ENCODE results near the gene TMEM236. TPM values are rescaled to one million over a fixed set of nuclear protein-coding genes. Genes with fewer than 3 reads are reported as not detected.

Gene TMEM236
- polyA plus RNA-seq, 1 donor: 34.3 TPM

DNA sequence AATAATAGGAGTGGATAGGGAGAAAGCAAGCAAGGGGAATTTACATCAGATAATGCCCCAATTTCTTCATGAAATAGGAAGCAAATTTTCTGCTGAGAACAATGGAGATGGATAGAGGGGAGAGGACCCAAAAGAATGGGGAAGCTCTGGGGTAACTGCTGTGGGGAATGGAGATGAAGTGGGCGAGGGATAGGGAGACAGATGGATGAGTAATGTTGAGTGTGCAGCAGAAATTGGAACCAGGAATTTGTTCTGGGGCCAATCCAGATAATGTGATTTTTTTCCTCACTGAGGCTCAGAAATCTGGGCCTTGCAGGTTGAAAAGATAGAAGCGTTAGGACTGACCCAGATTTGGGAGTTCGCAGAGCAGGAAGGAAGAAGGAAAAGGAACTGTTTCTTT lies 32.7 kb downstream of the TMEM236 start:
- Histone ChIP-seq H3K4me3 (ENCODE audit: low read length) (no peak overlapping the region), H3K9me3 (ENCODE audit: control insufficient read depth, low read depth, low read length) (no peaks in the 10 kb centered on the region), H3K27me3 (ENCODE audit: control insufficient read depth, insufficient read depth, low read length) (no peaks in the 10 kb centered on the region), H3K27ac (ENCODE audit: low read length) (no peak overlapping the region), H3K36me3 (ENCODE audit: control insufficient read depth, insufficient read depth, low read length) (peaks cover 2% of the 10 kb centered on the region), H3K4me1 (ENCODE audit: control insufficient read depth, insufficient read depth, low read length) (peaks cover 5% of the 10 kb centered on the region)
- WGBS (ENCODE audit: insufficient coverage, low lambda C conversion rate): 100% methylated on average over 3 of the region's 3 CpGs
- no peak for DNase-seq

DNA sequence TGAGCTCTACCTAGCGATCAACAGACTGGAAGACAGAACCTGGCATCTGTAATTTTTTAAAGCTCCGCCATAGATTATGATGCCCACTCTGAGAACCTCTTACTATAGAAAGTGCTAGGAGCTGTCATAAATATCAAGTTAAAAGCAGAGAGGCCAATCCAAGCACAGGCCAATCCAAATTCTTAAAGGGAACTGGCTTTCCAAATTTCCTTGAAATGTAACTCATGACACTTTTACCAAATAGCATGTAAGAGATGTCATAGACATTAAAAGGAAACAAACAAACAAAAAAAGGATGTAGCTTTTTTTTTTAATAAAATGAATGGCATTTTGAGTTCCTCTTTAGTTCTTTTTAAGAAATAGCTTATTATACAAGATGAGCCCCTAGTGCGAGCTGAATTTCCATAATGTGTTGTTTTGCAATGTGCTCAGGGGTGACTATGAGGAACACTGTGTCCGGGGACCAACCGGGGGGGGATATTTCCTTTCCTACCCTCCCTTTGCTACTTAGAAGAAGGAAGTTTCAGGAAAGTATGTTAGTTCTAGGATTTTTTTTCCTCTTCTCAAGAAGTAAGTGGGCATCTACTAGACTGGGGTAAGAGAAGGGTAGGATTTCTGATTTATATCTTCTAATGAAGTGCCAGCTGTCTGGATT lies 33.4 kb downstream of the TMEM236 start:
- H3K36me3 ChIP-seq (ENCODE audit: control insufficient read depth, insufficient read depth, low read length): peaks cover 2% of the 10 kb centered on the region
- no peak overlapping the region for H3K27ac ChIP-seq (ENCODE audit: low read length)
- no CpG with 5 or more reads among the region's 5 CpGs for WGBS (ENCODE audit: insufficient coverage, low lambda C conversion rate)
- H3K9me3 ChIP-seq (ENCODE audit: control insufficient read depth, low read depth, low read length): no peaks in the 10 kb centered on the region
- no peaks in the 10 kb centered on the region for H3K27me3 ChIP-seq (ENCODE audit: control insufficient read depth, insufficient read depth, low read length)
- no peak overlapping the region for H3K4me3 ChIP-seq (ENCODE audit: low read length)
- no peak for DNase-seq
- peaks cover 5% of the 10 kb centered on the region for H3K4me1 ChIP-seq (ENCODE audit: control insufficient read depth, insufficient read depth, low read length)

DNA sequence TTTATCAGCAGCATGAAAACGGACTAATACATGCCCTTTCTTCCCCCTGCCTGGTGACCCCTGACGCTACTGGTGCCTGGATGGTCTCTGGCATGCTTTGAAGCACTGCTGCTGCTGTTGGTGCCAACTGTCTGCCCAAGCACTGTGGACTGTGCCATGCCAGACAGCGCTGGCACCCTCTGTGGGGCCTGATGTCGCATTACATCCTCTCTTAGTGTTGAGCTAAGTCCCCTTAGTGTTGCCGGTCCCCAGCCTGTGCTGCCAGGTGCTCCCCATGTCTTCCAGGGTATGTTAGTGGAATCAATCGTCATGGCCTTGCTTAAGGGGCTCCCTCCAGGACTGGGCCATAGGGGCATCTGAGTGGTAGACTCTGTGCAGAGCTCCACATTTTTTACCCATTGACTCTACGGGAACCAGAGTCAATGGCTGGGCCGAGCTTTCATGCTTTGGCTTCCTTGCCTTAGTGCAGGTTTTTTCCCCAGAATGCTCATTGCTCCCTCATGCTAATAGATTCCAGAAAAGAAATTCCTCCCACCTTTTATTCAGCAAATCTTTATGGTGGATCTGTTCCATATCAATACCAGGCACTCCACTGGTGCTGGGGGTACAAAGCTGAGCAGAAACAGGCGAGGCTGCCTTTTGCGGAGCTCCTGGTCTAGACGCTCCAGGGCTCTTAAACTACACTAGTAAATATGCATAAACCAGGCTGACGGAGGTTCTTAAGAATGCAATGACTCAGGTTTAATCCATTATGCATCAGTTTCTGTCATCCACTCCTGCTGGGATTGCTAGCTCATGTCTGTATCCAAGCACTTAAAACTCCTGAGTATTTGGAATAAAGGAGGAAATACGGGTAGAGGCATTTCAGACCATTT lies 35.3 kb downstream of the TMEM236 start:
- no peaks in the 10 kb centered on the region for H3K27me3 ChIP-seq (ENCODE audit: control insufficient read depth, insufficient read depth, low read length)
- no peak for DNase-seq
- H3K4me3 ChIP-seq (ENCODE audit: low read length): no peak overlapping the region
- H3K4me1 ChIP-seq (ENCODE audit: control insufficient read depth, insufficient read depth, low read length): peaks cover 5% of the 10 kb centered on the region
- WGBS (ENCODE audit: insufficient coverage, low lambda C conversion rate): no CpG with 5 or more reads among the region's 13 CpGs
- H3K36me3 ChIP-seq (ENCODE audit: control insufficient read depth, insufficient read depth, low read length): peaks cover 2% of the 10 kb centered on the region
- H3K27ac ChIP-seq (ENCODE audit: low read length): no peak overlapping the region
- H3K9me3 ChIP-seq (ENCODE audit: control insufficient read depth, low read depth, low read length): no peaks in the 10 kb centered on the region

DNA sequence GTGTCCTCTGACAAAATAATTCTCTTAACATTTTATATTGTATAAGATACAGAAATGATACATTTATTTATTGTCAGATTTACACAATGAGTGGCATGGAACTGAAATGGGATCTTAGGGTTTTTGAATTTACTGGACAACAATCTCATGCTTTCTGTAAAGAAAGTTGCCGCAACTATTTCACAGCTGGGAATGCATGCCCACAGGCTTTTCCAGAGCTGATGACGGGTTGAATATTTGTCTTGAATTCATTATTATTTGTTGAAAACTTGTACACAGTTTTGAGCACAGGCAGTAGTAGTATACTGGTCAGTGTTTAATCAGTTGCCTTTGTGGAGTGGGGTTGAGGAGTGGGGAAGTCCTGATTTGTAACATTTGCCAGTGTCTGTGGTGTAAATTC lies 36.6 kb downstream of the TMEM236 start:
- no peak for DNase-seq
- 100% methylated on average over 1 of the region's 2 CpGs for WGBS (ENCODE audit: insufficient coverage, low lambda C conversion rate)
- Histone ChIP-seq H3K36me3 (ENCODE audit: control insufficient read depth, insufficient read depth, low read length) (peaks cover 2% of the 10 kb centered on the region), H3K4me1 (ENCODE audit: control insufficient read depth, insufficient read depth, low read length) (peaks cover 8% of the 10 kb centered on the region), H3K9me3 (ENCODE audit: control insufficient read depth, low read depth, low read length) (no peaks in the 10 kb centered on the region), H3K27me3 (ENCODE audit: control insufficient read depth, insufficient read depth, low read length) (no peaks in the 10 kb centered on the region), H3K27ac (ENCODE audit: low read length) (no peak overlapping the region), H3K4me3 (ENCODE audit: low read length) (no peak overlapping the region)

DNA sequence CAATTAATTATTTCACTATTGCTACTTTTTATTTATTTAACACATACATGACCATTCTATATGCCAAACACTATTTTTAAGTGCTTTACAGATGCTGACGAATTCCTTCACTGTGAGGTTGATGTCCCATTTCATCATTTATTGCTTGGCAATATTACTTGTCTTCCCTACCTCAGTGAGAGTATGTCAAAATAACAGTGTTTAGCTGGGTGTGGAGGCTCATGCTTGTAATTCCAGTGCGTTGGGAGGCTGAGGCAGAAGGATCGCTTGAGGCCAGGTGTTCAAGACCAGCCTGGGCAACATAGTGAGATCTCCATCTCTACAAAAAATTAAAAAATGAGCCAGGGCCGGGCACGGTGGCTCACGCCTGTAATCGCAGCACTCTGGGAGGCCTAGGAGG lies 37.4 kb downstream of the TMEM236 start:
- no peaks in the 10 kb centered on the region for H3K27me3 ChIP-seq (ENCODE audit: control insufficient read depth, insufficient read depth, low read length)
- 80% methylated on average over 1 of the region's 7 CpGs for WGBS (ENCODE audit: insufficient coverage, low lambda C conversion rate)
- H3K9me3 ChIP-seq (ENCODE audit: control insufficient read depth, low read depth, low read length): no peaks in the 10 kb centered on the region
- peaks cover 2% of the 10 kb centered on the region for H3K36me3 ChIP-seq (ENCODE audit: control insufficient read depth, insufficient read depth, low read length)
- peaks cover 9% of the 10 kb centered on the region for H3K4me1 ChIP-seq (ENCODE audit: control insufficient read depth, insufficient read depth, low read length)
- H3K27ac ChIP-seq (ENCODE audit: low read length): no peak overlapping the region
- DNase-seq: no peak
- no peak overlapping the region for H3K4me3 ChIP-seq (ENCODE audit: low read length)

DNA sequence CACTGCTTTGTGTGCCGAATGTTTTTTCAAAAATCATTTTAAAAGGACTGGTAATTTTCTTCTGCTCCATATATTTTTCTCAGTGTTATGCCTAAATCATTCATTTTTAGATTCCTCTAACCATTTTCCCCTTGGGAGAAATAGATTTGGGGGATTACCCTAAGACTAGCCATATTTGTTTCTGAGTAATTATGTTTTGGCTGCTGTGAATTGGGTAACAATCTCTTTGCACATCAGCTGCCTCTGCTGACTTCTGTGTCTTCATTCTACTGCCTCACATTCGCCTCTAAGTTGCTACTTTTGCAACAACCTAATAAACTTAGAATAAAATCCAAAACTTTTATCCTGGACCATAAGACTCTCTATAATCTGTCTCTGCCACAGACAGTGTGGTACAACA lies 38.6 kb downstream of the TMEM236 start:
- no CpG with 5 or more reads among the region's 2 CpGs for WGBS (ENCODE audit: insufficient coverage, low lambda C conversion rate)
- Histone ChIP-seq H3K4me3 (ENCODE audit: low read length) (no peak overlapping the region), H3K27me3 (ENCODE audit: control insufficient read depth, insufficient read depth, low read length) (no peaks in the 10 kb centered on the region), H3K9me3 (ENCODE audit: control insufficient read depth, low read depth, low read length) (no peaks in the 10 kb centered on the region), H3K27ac (ENCODE audit: low read length) (no peak overlapping the region), H3K4me1 (ENCODE audit: control insufficient read depth, insufficient read depth, low read length) (peaks cover 21% of the 10 kb centered on the region), H3K36me3 (ENCODE audit: control insufficient read depth, insufficient read depth, low read length) (no peaks in the 10 kb centered on the region)
- no peak for DNase-seq

DNA sequence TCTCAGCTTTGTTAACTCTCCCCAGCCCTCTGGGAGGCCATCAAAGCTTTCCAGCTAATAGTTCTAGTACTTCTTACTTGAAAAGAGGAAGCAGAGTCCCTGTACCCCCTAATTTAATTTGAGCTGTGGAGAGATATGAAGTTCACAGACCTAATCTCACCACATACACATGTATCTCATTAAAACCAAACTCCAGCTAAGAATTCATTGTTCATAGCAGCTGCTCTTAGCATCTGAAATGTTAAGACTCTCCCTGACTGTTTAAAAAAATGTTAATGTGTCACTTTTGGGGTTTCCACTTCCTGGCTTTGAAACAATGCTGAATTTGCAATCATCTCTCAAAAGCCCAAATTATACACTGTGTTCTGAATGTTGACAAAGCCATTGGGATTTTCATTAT lies 41.0 kb downstream of the TMEM236 start:
- peak in 1 of 2 donors; percentile 34 for DNase-seq
- Histone ChIP-seq H3K9me3 (ENCODE audit: control insufficient read depth, low read depth, low read length) (no peaks in the 10 kb centered on the region), H3K27me3 (ENCODE audit: control insufficient read depth, insufficient read depth, low read length) (no peaks in the 10 kb centered on the region), H3K27ac (ENCODE audit: low read length) (peak overlapping the region; percentile 93), H3K4me1 (ENCODE audit: control insufficient read depth, insufficient read depth, low read length) (peaks cover 32% of the 10 kb centered on the region), H3K36me3 (ENCODE audit: control insufficient read depth, insufficient read depth, low read length) (peaks cover 6% of the 10 kb centered on the region), H3K4me3 (ENCODE audit: low read length) (no peak overlapping the region)

DNA sequence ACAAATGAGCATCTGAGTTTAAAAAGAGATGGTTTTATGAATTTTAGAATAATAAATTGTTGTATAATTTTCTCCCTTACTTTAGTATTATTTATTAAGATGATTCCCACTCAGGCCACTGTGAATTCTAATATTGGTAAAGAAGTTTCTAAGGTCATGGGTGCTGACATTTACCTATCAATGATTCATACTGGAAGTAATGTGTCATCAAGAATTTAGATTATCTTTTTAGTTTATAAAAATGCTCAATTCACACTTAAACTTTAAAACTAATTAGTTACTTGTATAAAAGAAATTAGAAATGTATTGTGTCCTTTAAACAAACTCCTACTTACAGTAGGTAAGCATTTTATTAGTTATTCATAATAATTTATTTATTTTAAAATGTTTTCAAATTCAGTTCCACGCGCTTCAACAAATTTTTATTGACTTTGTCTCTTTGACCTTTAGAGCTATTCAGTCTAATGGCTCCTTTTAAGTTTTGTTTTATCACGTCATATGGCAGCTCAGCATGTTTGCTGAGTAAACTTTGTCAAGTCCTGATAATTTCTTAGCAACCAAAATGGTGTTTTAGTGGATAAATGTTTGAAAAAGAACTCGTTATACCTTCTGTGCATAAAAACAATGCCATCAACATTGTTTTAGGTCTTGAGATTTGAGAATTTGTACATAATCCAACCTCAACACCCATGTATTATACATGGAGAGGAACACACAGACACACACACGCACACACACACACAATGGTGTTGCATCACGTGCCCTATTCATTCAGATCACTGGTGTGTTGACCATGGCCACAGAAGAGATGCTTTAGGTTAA lies 42.0 kb downstream of the TMEM236 start:
- H3K9me3 ChIP-seq (ENCODE audit: control insufficient read depth, low read depth, low read length): no peaks in the 10 kb centered on the region
- H3K4me3 ChIP-seq (ENCODE audit: low read length): no peak overlapping the region
- peaks cover 32% of the 10 kb centered on the region for H3K4me1 ChIP-seq (ENCODE audit: control insufficient read depth, insufficient read depth, low read length)
- H3K27me3 ChIP-seq (ENCODE audit: control insufficient read depth, insufficient read depth, low read length): no peaks in the 10 kb centered on the region
- DNase-seq: peak; percentile 72 to 95
- WGBS (ENCODE audit: insufficient coverage, low lambda C conversion rate): 40% methylated on average over 2 of the region's 6 CpGs
- H3K27ac ChIP-seq (ENCODE audit: low read length): peak overlapping the region; percentile 93
- H3K36me3 ChIP-seq (ENCODE audit: control insufficient read depth, insufficient read depth, low read length): peaks cover 9% of the 10 kb centered on the region

DNA sequence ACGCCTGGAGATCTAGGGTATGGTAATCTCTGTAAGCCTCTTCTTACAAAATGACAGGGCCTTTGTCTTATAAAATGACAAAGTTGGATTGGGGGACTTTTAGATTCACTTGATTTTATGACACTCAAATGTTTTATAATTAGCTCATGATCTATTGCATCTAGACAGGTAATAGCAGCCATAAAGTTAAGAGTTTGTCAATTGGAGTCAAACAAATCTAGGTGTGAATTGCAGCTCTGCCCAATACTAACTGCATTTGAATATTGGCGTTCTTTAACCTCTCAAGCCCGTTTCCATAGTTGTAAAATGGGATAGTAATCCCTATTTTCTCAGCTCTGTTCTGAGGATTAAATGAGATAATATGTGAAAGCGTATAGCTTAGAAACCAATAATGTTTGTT lies 43.1 kb downstream of the TMEM236 start:
- Histone ChIP-seq H3K9me3 (ENCODE audit: control insufficient read depth, low read depth, low read length) (no peaks in the 10 kb centered on the region), H3K27me3 (ENCODE audit: control insufficient read depth, insufficient read depth, low read length) (no peaks in the 10 kb centered on the region), H3K4me3 (ENCODE audit: low read length) (no peak overlapping the region), H3K36me3 (ENCODE audit: control insufficient read depth, insufficient read depth, low read length) (peaks cover 9% of the 10 kb centered on the region), H3K4me1 (ENCODE audit: control insufficient read depth, insufficient read depth, low read length) (peaks cover 32% of the 10 kb centered on the region), H3K27ac (ENCODE audit: low read length) (peak overlapping the region; percentile 93)
- WGBS (ENCODE audit: insufficient coverage, low lambda C conversion rate): no CpG with 5 or more reads among the region's 4 CpGs
- peak in 1 of 2 donors; percentile 51 for DNase-seq

DNA sequence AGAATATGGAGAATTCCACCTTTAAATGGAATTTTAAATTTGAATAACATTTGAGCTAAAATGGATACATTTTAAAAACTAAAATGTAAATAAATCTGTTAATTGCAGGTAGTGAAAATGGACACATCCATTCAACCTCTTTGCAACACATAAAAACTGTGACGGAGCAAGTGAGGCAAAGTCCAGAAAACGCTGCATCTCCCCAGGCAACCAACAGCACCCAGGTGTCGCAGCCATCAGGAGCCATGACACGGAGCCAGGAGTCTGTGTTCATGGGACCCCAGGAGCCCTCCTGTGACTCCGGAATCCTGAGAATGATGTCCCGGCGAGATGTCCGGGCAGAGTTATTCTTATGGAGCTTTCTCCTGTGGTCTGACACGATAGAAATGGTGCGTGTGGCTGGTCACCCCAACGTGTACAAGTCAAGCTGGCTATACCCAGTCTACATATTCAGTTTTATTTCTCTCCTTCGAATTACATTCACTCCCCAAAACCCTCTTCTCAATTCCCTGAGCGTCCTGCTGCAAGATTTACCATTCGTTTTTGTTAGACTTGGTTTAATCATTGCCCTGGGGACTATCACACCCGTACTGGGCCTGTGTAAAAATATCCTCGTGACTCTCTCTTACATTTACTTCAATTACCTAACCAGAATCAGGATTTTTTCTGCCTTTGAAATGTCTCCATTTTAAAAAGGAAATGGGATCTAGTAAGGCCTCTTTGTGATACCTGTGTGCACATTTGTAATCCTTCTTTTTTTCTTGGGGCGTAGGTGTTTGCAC lies 44.0 kb downstream of the TMEM236 start:
- H3K9me3 ChIP-seq (ENCODE audit: control insufficient read depth, low read depth, low read length): no peaks in the 10 kb centered on the region

More for the DNA sequence above, 44.0 kb downstream of the TMEM236 start:
- H3K36me3 ChIP-seq (ENCODE audit: control insufficient read depth, insufficient read depth, low read length): peaks cover 9% of the 10 kb centered on the region
- peak overlapping the region; percentile 93 for H3K27ac ChIP-seq (ENCODE audit: low read length)
- no peaks in the 10 kb centered on the region for H3K27me3 ChIP-seq (ENCODE audit: control insufficient read depth, insufficient read depth, low read length)
- 65% methylated on average over 4 of the region's 17 CpGs for WGBS (ENCODE audit: insufficient coverage, low lambda C conversion rate)
- peak in 1 of 2 donors; percentile 70 for DNase-seq
- no peak overlapping the region for H3K4me3 ChIP-seq (ENCODE audit: low read length)
- peaks cover 32% of the 10 kb centered on the region for H3K4me1 ChIP-seq (ENCODE audit: control insufficient read depth, insufficient read depth, low read length)

Measured in large intestine (tissue), 3 donors.